ENCODE measurements around the gene ORC4.

The ORC4 gene

DNA sequence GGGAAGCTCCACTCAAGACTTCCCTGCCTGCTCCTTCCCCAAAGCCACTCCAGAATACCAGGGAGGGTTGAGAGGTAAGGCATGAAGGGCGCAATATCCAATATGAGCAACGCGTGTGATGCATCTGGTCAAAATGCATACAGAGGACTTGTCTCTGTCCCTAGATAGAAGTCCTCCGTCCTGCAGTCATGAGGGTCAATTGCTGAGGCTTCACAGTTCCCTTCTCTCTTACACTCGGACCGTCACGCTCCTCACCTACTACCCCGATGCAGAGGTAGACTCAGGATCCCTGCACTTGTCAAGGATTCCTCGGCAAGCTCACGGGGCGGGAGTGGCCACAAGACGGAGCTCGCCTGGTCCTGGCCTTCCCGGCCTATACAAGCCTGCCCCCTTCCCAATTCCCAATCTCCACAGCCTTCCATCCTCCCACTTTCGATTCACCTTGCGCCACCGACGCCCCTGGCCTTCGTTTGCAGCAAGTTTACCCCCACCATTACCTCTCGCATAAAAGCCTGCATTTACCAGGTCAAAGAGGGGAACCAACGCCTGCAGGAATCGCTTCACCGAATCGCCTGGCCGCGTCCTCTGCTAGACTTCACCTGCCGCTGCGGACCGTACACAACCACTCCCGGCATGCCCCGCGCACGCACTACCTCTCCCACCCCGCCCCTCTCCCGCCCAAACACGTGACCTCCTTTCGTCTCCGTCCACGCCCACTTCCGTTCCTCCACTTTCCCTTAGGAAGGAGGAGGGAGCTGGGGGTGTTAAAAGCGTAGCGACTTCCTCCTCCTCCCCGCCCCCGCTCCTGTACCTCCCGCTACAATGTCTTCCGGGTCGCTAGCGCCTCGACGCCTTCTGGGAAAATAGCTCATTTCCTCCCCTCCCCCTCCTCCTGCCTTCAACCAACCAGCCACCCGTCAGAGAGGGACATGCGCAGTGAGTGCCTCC, at the start of gene ORC4:
Gene ORC4, minus strand, starts transcription at position 627 of the 948 bp plus-strand sequence. CDS start 44,779 bp downstream, outside the sequence.
- peaks cover 9 to 49% (median 37%) of the 10 kb centered on the region in 10 experiments for H3K4me1 ChIP-seq
- H3K9me3 ChIP-seq (replicated peaks in 1 of 11): peaks cover 0 to 7% (median 0%) of the 10 kb centered on the region in 11 experiments; a peak in 1 of 22 replicates
- TF ChIP-seq Cebpa-rat (IDR thresholded peaks at IDR 0.05): no peak

DNA sequence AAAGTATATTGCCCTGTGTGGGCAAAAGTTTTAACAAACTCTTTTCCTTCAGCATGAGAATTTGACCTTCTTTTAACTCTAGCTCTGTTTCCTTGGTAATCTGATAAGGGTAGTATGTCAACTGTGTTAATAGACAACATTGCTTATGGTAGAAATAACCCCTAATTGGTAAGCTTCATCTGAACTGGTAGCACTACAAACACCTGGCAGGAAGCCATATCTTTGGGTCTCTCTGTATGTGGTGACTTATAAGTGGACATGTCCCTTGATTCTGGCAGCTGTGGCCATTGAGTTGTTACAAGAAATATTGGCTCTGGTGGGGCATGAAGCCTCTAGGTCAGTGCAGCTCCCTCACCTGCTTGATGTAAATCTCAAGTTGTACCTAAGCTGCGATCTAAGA, 47.3 kb upstream of the ORC4 start:
- H3K9me3 ChIP-seq (replicated peaks in 1 of 11): 0 out of 22 replicates have a peak, but pooled peaks cover 0 to 10% (median 0%) of the 10 kb centered on the region in 11 experiments
- TF ChIP-seq Cebpa-rat (IDR thresholded peaks at IDR 0.05): no peak
- H3K36me3 ChIP-seq: peaks cover 0 to 9% (median 0%) of the 10 kb centered on the region in 11 experiments; a peak in 2 of 22 replicates
- H3K4me3 ChIP-seq: no peak overlapping the region
- no peaks in the 10 kb centered on the region for H3K27me3 ChIP-seq
- no peaks in the 10 kb centered on the region for H3K4me1 ChIP-seq
- no peak overlapping the region for H3K27ac ChIP-seq
- no peaks in the 10 kb centered on the region for H4K20me1 ChIP-seq
- H3K4me2 ChIP-seq: no peak overlapping the region
- H3K9ac ChIP-seq: no peak overlapping the region

More for the DNA sequence above, at the start of gene ORC4:
- peak within 1 kb of the TSS; percentile 87 to 99 (median 93) for H3K4me2 ChIP-seq
- peak within 1 kb of the TSS; percentile 71 to 99 (median 91) for H3K4me3 ChIP-seq
- peaks cover 0 to 16% (median 5%) of the 10 kb centered on the region in 11 experiments; a peak in 6 of 22 replicates for H3K36me3 ChIP-seq
- H3K27ac ChIP-seq: peak within 1 kb of the TSS; percentile 83 to 97 (median 93)
- peak within 1 kb of the TSS; percentile 87 to 97 (median 92) for H3K9ac ChIP-seq
- peaks cover 0 to 40% (median 12%) of the 10 kb centered on the region in 11 experiments; a peak in 13 of 22 replicates for H4K20me1 ChIP-seq
- no peaks in the 10 kb centered on the region for H3K27me3 ChIP-seq

DNA sequence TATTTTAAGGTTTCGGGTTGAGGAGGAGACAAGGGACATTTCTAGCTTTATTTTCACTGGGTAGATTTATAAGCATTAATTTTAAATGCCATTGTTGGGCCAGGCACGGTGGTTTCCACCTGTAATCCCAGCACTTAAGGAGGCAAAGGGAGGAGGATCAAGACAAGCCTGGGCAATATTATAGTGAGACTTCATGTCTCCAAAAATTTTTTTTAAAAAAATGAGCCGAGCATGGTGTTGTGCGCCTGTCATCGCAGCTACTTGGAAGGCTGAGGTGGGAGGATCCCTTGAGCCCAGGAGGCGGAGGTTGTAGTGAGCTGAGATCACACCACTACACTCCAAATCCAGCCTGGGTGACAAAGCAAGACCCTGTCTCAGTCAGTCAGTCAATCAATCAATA, 45.4 kb upstream of the ORC4 start:
- Histone ChIP-seq H3K4me2 (no peak overlapping the region), H3K9ac (no peak overlapping the region), H4K20me1 (no peaks in the 10 kb centered on the region), H3K9me3 (replicated peaks in 1 of 11) (0 out of 22 replicates have a peak, but pooled peaks cover 0 to 10% (median 0%) of the 10 kb centered on the region in 11 experiments), H3K4me1 (no peaks in the 10 kb centered on the region), H3K4me3 (no peak overlapping the region), H3K36me3 (peaks cover 0 to 9% (median 0%) of the 10 kb centered on the region in 11 experiments; a peak in 2 of 22 replicates), H3K27ac (no peak overlapping the region), H3K27me3 (no peaks in the 10 kb centered on the region)
- TF ChIP-seq Cebpa-rat (IDR thresholded peaks at IDR 0.05): no peak

DNA sequence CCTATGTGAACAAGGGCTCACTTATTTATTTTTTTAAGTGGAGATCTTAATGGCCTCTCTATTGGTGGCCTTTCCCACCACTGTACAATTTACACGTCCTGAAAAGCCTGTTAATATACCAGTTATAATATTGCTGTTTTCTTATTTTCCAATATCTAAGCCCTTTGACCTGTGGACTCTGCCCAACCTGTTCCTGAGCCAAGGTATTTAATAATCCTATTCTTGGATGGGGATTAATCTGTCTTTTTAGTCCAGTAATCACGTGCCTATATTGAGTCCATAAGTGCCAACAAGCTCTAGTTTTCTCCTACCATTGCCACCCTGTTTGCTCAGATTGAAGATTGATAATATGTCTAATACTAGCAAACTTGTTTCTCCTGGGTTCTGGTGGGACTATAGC, 43.1 kb upstream of the ORC4 start:
- Histone ChIP-seq H3K4me2 (no peak overlapping the region), H3K9me3 (replicated peaks in 1 of 11) (0 out of 22 replicates have a peak, but pooled peaks cover 0 to 10% (median 0%) of the 10 kb centered on the region in 11 experiments), H3K4me1 (no peaks in the 10 kb centered on the region), H3K9ac (no peak overlapping the region), H3K4me3 (no peak overlapping the region), H3K27me3 (no peaks in the 10 kb centered on the region), H3K36me3 (peaks cover 0 to 17% (median 0%) of the 10 kb centered on the region in 11 experiments; a peak in 5 of 22 replicates), H4K20me1 (no peaks in the 10 kb centered on the region), H3K27ac (no peak overlapping the region)
- TF ChIP-seq Cebpa-rat (IDR thresholded peaks at IDR 0.05): no peak

DNA sequence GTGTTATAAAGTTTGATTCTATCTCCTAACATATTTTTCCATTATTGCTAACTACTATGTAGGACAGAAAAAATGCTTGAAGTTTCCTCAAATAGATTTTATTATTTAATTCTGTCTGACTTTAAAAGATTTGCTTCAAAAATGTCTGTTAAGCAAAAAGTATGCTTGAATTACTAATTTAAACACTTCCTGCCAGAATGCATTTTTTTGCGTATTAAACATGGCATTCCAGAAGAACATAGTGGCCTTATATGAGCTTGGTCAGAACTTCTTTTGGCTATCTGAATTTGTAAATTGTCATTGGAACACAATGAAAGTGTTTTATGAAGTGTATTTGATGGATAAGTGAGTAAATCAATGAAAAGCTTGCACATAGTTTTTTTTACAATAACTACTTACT, 38.1 kb upstream of the ORC4 start:
- no peak for TF ChIP-seq Cebpa-rat (IDR thresholded peaks at IDR 0.05)
- no peak overlapping the region for H3K4me2 ChIP-seq
- H3K9me3 ChIP-seq (replicated peaks in 1 of 11): peaks cover 0 to 4% (median 0%) of the 10 kb centered on the region in 11 experiments; a peak in 1 of 22 replicates
- H3K27ac ChIP-seq: no peak overlapping the region
- H3K9ac ChIP-seq: no peak overlapping the region
- no peaks in the 10 kb centered on the region for H3K4me1 ChIP-seq
- H3K27me3 ChIP-seq: no peaks in the 10 kb centered on the region
- H3K4me3 ChIP-seq: no peak overlapping the region
- peaks cover 0 to 15% (median 0%) of the 10 kb centered on the region in 11 experiments; a peak in 1 of 22 replicates for H4K20me1 ChIP-seq
- peaks cover 3 to 30% (median 9%) of the 10 kb centered on the region in 11 experiments; a peak in 16 of 22 replicates for H3K36me3 ChIP-seq

DNA sequence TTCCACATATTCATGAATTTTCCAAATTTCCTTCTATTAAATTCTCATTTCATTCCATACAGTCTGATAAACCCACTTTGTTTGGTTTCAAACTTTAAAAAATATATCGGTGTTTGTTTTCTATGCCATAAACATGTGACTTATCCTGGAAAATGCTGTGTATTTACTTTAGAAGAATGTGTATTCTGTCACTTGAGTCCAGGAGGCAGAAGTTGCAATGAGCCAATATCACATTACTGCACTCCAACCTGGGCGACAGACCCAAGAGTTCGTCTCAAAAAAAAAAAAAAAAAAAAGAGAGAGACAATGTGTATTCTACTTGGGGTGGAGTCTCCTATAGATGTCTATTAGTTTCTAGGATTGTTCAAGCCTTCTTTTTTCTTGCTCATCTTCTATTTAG, 32.1 kb upstream of the ORC4 start:
- no peak overlapping the region for H3K4me3 ChIP-seq
- H3K27ac ChIP-seq: no peak overlapping the region
- H3K9ac ChIP-seq: no peak overlapping the region
- no peak for TF ChIP-seq Cebpa-rat (IDR thresholded peaks at IDR 0.05)
- peaks cover 0 to 54% (median 0%) of the 10 kb centered on the region in 11 experiments; a peak in 5 of 22 replicates for H4K20me1 ChIP-seq
- no peak overlapping the region for H3K4me2 ChIP-seq
- no peaks in the 10 kb centered on the region for H3K27me3 ChIP-seq
- peaks cover 4 to 32% (median 8%) of the 10 kb centered on the region in 11 experiments; a peak in 15 of 22 replicates for H3K36me3 ChIP-seq
- peaks cover 5 to 18% (median 15%) of the 10 kb centered on the region in 10 experiments; a peak in 16 of 20 replicates for H3K4me1 ChIP-seq
- peaks cover 6 to 15% (median 11%) of the 10 kb centered on the region in 11 experiments; a peak in 16 of 22 replicates for H3K9me3 ChIP-seq (replicated peaks in 1 of 11)

DNA sequence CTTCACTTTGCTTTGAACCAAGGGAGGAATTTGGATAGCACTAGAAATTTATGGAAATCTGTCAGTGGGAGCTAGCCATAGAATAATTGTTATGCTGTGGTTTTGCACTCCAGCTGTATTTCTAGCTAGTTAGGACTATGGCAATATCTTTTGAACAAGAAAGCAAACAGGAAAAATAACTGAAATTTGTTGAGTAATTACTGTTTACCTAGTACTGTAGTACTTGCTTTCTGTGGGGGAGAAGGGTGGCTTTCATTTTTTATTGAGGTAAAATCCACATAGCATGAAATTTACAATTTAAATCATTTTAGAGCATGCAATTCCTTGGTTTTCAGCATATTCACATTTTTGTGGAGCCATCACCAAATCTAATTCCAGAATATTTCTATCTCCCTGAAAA, 28.7 kb upstream of the ORC4 start:
- Histone ChIP-seq H4K20me1 (peaks cover 0 to 45% (median 0%) of the 10 kb centered on the region in 11 experiments; a peak in 5 of 22 replicates), H3K36me3 (peaks cover 4 to 19% (median 7%) of the 10 kb centered on the region in 11 experiments; a peak in 15 of 22 replicates), H3K4me1 (peaks cover 5 to 24% (median 17%) of the 10 kb centered on the region in 10 experiments; a peak in 16 of 20 replicates), H3K4me2 (peak overlapping the region in 6 of 11 experiments; percentile 34 to 60 (median 57); a peak in 9 of 22 replicates), H3K9me3 (replicated peaks in 1 of 11) (peaks cover 6 to 15% (median 11%) of the 10 kb centered on the region in 11 experiments; a peak in 16 of 22 replicates), H3K27me3 (no peaks in the 10 kb centered on the region), H3K9ac (no peak overlapping the region), H3K4me3 (no peak overlapping the region), H3K27ac (no peak overlapping the region)
- TF ChIP-seq Cebpa-rat (IDR thresholded peaks at IDR 0.05): no peak

DNA sequence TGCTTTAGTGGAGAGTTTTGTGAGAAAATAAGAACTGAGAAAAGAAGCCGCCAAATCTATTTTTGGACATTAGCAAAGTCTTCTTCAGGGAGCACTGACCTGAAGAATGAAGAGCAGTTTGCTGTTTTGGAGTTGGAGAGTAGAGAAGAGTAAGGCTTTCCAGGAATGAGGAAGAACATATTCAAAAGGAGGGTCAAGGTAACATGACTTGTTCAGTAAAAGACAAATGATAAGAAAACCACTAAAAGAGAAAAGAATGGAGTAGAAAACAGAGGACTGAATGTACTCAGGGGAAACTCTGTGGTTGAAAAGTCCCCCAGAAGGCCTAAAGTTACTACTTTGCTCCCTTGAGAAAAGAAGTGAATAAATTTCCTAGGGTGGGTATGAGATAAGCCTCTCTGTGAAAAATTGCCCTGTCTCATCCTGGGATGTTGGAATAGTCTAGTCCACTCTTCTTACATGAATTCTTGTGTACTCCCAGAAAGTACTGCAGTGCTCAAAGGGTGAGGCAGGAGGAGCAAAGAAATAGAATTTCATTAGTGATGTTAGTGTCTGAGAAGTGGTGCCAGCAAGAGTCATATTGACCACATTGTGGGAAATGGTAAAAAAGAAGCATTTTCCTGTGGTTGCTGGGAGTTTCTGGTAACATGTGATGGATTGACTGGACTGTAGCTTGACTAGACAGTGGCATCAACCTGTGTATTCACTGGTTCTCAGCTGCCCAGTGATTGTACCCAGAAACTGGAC, 28.1 kb upstream of the ORC4 start:
- H3K36me3 ChIP-seq: peaks cover 0 to 12% (median under 1%) of the 10 kb centered on the region in 11 experiments; a peak in 4 of 22 replicates
- H3K27ac ChIP-seq: no peak overlapping the region
- H3K9me3 ChIP-seq (replicated peaks in 1 of 11): peaks cover 6 to 15% (median 10%) of the 10 kb centered on the region in 11 experiments; a peak in 16 of 22 replicates
- H3K4me1 ChIP-seq: peaks cover 5 to 24% (median 17%) of the 10 kb centered on the region in 10 experiments; a peak in 16 of 20 replicates
- peaks cover 0 to 45% (median 0%) of the 10 kb centered on the region in 11 experiments; a peak in 5 of 22 replicates for H4K20me1 ChIP-seq
- H3K4me2 ChIP-seq: peak overlapping the region in 8 of 11 experiments; percentile 34 to 60 (median 54); a peak in 17 of 22 replicates
- H3K4me3 ChIP-seq: no peak overlapping the region
- H3K27me3 ChIP-seq: no peaks in the 10 kb centered on the region
- TF ChIP-seq Cebpa-rat (IDR thresholded peaks at IDR 0.05): no peak
- no peak overlapping the region for H3K9ac ChIP-seq
